ENCODE data around the gene ACOXL. TPM values are rescaled to one million over a fixed set of nuclear protein-coding genes. Genes with fewer than 3 reads are reported as not detected.

Gene ACOXL
- total and polyA plus RNA-seq, 4 donors: 4.4 to 32.8 (median 12.2) TPM

DNA sequence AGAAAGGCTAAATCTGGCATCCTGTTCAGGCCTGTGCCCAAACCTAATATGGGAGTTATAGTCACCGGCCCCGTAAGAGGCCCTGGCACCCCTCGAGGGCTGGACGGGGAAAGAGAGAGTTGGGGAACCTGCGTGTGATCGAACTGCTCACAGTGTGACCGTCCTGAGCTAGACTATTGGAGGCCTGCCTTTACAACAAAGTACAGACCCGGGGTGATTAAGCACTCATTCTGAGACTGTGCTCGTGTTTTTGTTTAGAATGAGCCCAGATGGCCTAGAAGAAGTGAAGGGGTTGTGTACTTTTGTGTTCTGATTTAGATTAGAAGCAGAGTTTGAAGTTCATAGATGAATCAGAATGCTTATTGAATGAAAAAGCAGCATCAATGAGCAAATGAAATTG, 115.3 kb downstream of the ACOXL start:
- Histone ChIP-seq H3K9me3 (ENCODE audit: control insufficient read depth in 4 of 4, insufficient read depth in 3 of 4, low read length in 3 of 4) (no peaks in the 10 kb centered on the region), H3K36me3 (ENCODE audit: control insufficient read depth in 4 of 4, insufficient read depth in 4 of 4, low read length in 4 of 4) (no peaks in the 10 kb centered on the region), H3K4me1 (ENCODE audit: control insufficient read depth in 5 of 5, insufficient read depth in 5 of 5, low read length in 5 of 5) (peaks cover 0 to 14% (median 0%) of the 10 kb centered on the region in 5 donors), H3K27me3 (ENCODE audit: control insufficient read depth in 3 of 3, insufficient read depth in 3 of 3, low read length in 2 of 3) (no peaks in the 10 kb centered on the region), H3K4me3 (no peak overlapping the region), H3K27ac (ENCODE audit: low read depth in 1 of 2, low read length in 1 of 2) (no peak overlapping the region), H3K9ac (ENCODE audit: insufficient read depth in 1 of 2, low read length in 2 of 2) (no peak overlapping the region)
- TF ChIP-seq, protein P1, sequence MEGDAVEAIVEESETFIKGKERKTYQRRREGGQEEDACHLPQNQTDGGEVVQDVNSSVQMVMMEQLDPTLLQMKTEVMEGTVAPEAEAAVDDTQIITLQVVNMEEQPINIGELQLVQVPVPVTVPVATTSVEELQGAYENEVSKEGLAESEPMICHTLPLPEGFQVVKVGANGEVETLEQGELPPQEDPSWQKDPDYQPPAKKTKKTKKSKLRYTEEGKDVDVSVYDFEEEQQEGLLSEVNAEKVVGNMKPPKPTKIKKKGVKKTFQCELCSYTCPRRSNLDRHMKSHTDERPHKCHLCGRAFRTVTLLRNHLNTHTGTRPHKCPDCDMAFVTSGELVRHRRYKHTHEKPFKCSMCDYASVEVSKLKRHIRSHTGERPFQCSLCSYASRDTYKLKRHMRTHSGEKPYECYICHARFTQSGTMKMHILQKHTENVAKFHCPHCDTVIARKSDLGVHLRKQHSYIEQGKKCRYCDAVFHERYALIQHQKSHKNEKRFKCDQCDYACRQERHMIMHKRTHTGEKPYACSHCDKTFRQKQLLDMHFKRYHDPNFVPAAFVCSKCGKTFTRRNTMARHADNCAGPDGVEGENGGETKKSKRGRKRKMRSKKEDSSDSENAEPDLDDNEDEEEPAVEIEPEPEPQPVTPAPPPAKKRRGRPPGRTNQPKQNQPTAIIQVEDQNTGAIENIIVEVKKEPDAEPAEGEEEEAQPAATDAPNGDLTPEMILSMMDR (IDR thresholded peaks at IDR 0.05; ENCODE audit: control extremely low read depth, extremely low read depth): no peak
- 90 to 91% methylated on average over 9 of the region's 9 CpGs for WGBS, 2 donors
- no peak for DNase-seq
- no peak for ATAC-seq (ENCODE audit: insufficient read depth, low FRiP score)

DNA sequence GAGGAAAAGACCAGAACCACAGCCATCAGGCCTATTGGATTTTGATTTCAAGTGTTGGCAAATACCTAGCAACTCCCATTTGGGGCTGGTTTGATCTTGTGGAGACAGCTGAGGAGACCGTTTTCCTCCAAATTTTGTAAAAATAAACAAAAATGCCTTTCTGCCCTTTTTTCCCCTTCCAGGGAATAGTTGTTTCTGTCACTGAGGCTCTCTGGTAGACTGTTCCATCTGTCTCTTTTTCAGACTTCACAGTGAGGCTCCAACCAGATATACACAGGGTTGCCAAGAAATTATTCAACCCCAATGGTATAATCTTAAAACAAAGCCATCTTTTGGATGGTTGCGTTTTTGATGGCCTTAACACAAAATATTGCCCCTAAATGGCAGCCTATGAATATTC, 115.7 kb downstream of the ACOXL start:
- WGBS, 2 donors: 79 to 84% methylated on average over 2 of the region's 2 CpGs
- Histone ChIP-seq H3K27me3 (ENCODE audit: control insufficient read depth in 3 of 3, insufficient read depth in 3 of 3, low read length in 2 of 3) (no peaks in the 10 kb centered on the region), H3K4me1 (ENCODE audit: control insufficient read depth in 5 of 5, insufficient read depth in 5 of 5, low read length in 5 of 5) (peaks cover 0 to 14% (median 0%) of the 10 kb centered on the region in 5 donors), H3K36me3 (ENCODE audit: control insufficient read depth in 4 of 4, insufficient read depth in 4 of 4, low read length in 4 of 4) (no peaks in the 10 kb centered on the region), H3K9ac (ENCODE audit: insufficient read depth in 1 of 2, low read length in 2 of 2) (no peak overlapping the region), H3K4me3 (no peak overlapping the region), H3K9me3 (ENCODE audit: control insufficient read depth in 4 of 4, insufficient read depth in 3 of 4, low read length in 3 of 4) (no peaks in the 10 kb centered on the region), H3K27ac (ENCODE audit: low read depth in 1 of 2, low read length in 1 of 2) (no peak overlapping the region)
- ATAC-seq (ENCODE audit: insufficient read depth, low FRiP score) (no peak), DNase-seq (no peak)
- TF ChIP-seq, protein P1 (IDR thresholded peaks at IDR 0.05; ENCODE audit: control extremely low read depth, extremely low read depth): no peak

DNA sequence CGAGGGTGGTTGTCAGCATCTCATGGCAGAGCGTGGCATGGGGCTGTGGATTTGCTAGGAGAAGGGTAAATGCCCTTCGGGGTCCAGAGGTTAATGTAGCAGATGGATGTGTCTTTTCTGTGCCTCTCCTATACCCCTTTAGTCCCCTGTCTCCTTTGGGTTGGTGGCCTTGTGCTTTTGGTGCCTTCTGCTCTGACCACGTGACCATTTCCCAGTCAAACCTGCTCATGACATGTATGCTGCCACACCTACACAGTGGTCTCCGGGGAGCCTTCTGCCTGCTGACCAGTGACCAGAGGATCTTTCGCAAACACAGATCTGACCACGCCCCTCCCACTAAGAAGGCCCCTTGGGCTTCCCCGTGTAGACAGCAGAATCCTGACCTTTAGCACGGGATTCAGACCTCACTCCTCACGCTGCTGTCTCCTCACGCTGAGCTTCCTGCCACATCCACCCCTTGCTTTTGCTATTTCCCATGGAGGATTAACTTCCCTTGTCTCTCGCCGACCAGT, 116.2 kb downstream of the ACOXL start:
- TF ChIP-seq, protein P1 (IDR thresholded peaks at IDR 0.05; ENCODE audit: control extremely low read depth, extremely low read depth): no peak
- ATAC-seq (ENCODE audit: insufficient read depth, low FRiP score) (no peak), DNase-seq (no peak)
- peaks cover 0 to 14% (median 0%) of the 10 kb centered on the region in 5 donors for H3K4me1 ChIP-seq (ENCODE audit: control insufficient read depth in 5 of 5, insufficient read depth in 5 of 5, low read length in 5 of 5)
- no peak overlapping the region for H3K4me3 ChIP-seq
- H3K27me3 ChIP-seq (ENCODE audit: control insufficient read depth in 3 of 3, insufficient read depth in 3 of 3, low read length in 2 of 3): no peaks in the 10 kb centered on the region
- no peak overlapping the region for H3K27ac ChIP-seq (ENCODE audit: low read depth in 1 of 2, low read length in 1 of 2)
- H3K9ac ChIP-seq (ENCODE audit: insufficient read depth in 1 of 2, low read length in 2 of 2): no peak overlapping the region
- H3K36me3 ChIP-seq (ENCODE audit: control insufficient read depth in 4 of 4, insufficient read depth in 4 of 4, low read length in 4 of 4): no peaks in the 10 kb centered on the region
- 81 to 83% methylated on average over 13 of the region's 13 CpGs for WGBS, 2 donors
- H3K9me3 ChIP-seq (ENCODE audit: control insufficient read depth in 4 of 4, insufficient read depth in 3 of 4, low read length in 3 of 4): no peaks in the 10 kb centered on the region

DNA sequence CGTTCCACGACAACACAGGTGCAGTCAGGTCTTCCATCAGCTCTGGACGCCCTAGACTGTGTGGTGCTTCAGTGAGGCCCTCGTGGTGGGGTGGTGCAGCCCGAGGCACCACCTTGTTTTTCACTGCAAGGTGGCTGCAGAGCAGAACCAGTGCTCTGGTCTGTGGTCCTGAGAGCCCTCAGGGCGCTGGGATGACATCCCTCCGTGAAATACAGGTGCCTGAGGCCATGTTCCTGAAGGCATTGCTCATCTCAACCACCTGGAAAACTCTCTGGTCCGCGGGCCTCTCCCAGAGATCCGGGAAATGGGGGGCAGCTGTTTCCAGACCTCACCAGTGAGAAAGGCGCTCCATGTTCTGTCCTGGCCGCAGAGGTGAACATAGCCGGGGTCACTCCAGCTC, 119.2 kb downstream of the ACOXL start:
- H3K36me3 ChIP-seq (ENCODE audit: control insufficient read depth in 4 of 4, insufficient read depth in 4 of 4, low read length in 4 of 4): no peaks in the 10 kb centered on the region
- H3K9me3 ChIP-seq (ENCODE audit: control insufficient read depth in 4 of 4, insufficient read depth in 3 of 4, low read length in 3 of 4): no peaks in the 10 kb centered on the region
- 92 to 97% methylated on average over 13 of the region's 13 CpGs for WGBS, 2 donors
- peaks cover 0 to 6% (median 0%) of the 10 kb centered on the region in 5 donors for H3K4me1 ChIP-seq (ENCODE audit: control insufficient read depth in 5 of 5, insufficient read depth in 5 of 5, low read length in 5 of 5)
- no peak for DNase-seq
- no peaks in the 10 kb centered on the region for H3K27me3 ChIP-seq (ENCODE audit: control insufficient read depth in 3 of 3, insufficient read depth in 3 of 3, low read length in 2 of 3)
- no peak overlapping the region for H3K4me3 ChIP-seq
- no peak for ATAC-seq (ENCODE audit: insufficient read depth, low FRiP score)
- H3K9ac ChIP-seq (ENCODE audit: insufficient read depth in 1 of 2, low read length in 2 of 2): no peak overlapping the region
- TF ChIP-seq, protein P1 (IDR thresholded peaks at IDR 0.05; ENCODE audit: control extremely low read depth, extremely low read depth): no peak
- H3K27ac ChIP-seq (ENCODE audit: low read depth in 1 of 2, low read length in 1 of 2): no peak overlapping the region

Measured in lung (tissue), 12 donors.